GM19099 (cell line): ENCODE data around the gene CKAP2L.

Source experiments
- POLR2A ChIP-seq: IDR thresholded peaks from 3 replicates; pipeline ENCODE4 v1.6.1; 2011; ENCODE audit warnings: low read depth; ENCODE audit not compliant: insufficient read length; ENCODE audit errors: extremely low read depth

CKAP2L gene, protein sequence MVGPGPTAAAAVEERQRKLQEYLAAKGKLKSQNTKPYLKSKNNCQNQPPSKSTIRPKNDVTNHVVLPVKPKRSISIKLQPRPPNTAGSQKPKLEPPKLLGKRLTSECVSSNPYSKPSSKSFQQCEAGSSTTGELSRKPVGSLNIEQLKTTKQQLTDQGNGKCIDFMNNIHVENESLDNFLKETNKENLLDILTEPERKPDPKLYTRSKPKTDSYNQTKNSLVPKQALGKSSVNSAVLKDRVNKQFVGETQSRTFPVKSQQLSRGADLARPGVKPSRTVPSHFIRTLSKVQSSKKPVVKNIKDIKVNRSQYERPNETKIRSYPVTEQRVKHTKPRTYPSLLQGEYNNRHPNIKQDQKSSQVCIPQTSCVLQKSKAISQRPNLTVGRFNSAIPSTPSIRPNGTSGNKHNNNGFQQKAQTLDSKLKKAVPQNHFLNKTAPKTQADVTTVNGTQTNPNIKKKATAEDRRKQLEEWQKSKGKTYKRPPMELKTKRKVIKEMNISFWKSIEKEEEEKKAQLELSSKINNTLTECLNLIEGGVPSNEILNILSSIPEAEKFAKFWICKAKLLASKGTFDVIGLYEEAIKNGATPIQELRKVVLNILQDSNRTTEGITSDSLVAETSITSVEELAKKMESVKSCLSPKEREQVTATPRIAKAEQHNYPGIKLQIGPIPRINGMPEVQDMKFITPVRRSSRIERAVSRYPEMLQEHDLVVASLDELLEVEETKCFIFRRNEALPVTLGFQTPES

DNA sequence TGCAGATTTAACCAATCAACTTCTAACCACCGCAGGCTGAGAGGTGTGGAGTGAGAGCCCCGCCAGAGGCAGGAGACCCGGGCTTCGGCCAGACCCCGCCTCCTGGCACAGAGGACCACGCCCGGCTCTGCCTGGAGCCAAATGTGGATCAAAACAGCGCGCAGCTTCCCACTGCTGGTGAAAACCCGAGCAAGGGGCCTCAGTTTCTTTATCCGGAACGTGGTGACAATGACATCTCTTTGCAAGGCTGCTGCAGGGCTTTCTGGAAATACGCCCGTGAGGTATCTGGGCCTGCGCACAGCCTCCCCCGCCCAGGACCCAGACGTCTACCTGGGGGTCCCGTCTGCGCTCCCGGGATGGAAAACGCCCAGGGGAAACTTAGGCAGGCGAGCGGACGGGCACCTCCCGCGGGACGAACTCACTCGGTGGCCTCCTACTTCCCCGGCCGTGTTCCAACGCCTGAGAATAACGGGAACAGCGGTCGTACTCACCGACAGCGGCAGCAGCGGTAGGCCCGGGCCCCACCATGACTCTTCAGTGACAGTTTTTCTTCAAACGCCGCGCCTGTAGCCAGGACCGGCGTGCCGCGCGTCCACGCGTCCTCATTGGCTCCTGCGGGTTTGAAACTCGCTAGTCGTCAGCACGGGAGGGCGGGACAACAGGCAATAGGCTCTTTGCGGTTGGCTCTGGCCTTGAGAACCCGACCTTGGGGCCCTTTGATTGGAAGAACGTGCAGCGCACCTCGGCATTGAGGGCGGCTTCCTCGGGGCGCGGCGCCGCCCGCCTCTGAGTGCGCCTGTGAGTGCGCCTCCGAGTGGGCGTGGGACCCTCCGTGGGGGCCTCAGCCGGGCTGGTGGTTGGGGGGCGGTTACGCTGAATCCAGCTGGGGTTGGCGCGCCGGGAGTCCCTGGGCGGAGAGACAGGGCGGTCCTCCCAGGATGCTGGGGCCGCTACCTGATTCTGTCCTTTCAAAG is at the start of gene CKAP2L:
CKAP2L (minus strand) TSS at position 539 of the 974 bp plus-strand sequence; CDS start at position 528, 11 bp downstream.
- peak; percentile 44 for TF ChIP-seq POLR2A

DNA sequence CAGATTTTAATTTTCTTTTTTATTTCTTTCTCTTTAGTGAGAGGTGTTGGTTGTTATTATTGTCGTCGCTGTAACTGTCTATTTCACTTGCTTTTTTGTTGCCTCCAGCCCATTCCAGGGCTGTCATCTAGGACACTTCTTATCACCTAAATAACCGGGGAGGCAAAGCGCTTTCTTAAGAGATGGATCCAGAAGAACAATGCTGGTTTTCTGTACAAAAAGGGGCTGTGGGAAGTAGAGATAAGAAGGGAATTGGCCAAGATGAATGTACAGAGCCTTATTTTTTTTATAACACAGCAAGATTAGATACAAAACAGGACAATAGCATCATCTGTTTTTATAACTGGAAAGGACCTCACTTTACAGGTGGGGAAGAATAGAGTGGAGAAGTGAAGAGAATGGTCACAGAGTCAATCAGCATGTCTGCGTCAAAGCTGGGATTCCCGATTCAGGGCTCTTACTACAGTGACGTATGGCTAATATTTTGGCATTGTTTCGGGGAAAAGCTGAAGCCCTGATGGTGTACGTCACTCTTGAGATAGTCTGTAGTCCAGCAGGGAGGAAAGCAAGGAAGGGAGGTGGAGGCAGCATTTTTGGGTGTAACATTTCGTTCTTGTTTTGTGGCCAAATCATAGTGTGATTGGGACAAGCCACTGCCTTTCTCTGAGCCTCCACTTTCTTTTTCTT is 49.0 kb upstream of the CKAP2L start:
- no peak for TF ChIP-seq POLR2A

DNA sequence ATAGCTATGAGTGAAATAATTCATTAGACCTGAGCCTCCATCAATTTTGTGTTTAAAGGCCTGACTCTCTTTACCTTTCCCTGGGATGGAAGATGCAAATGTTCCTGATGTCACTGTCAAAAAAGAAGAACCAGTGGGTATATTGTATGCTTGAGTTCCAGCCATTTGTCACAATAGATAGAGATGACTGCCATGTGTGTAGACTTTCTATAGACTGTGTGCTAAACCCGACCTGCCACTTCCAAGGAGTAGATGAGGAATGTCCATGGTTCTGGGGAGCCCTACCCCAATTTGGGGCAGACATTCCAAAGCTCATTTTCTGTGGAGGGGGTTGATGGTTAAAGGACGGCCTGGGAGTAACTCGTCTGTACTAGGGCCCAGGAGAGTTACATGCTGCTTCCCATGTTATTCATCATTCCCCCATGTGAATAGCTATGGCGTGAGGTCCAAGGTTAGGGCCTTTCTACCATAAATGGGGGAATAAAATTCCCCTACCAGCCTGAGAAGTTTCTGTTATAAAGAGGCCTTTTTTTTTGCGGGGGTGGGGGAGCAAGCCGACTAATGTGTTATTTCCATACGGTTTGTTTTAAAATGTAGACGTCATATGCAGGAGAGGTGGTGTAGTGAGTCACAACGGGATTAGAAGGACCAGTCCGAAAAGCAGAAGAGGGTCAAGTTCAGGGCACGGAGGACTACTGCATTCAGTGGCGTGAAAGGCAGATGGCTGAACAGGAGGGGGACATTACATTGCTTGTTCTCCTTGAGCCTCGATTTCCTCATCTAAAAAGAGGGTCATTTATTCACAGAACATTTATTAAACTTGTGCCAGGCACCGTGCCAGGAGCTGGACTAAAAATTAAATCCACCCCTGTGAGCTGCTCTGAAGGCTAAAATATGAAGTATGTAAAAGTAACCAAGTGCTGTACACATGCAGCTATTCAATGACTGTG is 48.2 kb upstream of the CKAP2L start:
- TF ChIP-seq POLR2A = no peak

DNA sequence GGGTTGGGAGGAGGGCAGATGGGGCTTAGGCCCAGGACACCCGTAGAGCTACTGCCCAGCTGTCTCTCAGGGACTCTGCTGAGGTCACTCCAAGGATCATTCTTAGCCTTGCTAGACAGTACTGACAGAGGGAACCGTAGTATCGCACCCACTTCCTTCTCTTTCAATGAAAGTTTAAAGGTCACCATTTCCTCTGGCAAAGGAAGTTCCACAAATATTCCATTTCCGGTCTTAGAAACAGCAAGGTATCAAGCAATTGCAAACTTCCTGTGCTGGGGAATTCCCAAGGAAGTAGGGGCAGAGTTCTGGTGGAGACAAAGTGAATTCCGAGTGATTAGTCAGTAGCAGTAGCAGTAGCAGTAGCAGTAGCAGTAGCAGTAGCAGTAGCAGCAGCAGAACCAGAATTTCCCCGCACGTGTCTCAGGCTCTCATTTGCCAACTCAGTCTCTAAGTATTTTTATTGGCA is 47.5 kb upstream of the CKAP2L start:
- TF ChIP-seq POLR2A = peak; percentile 19

DNA sequence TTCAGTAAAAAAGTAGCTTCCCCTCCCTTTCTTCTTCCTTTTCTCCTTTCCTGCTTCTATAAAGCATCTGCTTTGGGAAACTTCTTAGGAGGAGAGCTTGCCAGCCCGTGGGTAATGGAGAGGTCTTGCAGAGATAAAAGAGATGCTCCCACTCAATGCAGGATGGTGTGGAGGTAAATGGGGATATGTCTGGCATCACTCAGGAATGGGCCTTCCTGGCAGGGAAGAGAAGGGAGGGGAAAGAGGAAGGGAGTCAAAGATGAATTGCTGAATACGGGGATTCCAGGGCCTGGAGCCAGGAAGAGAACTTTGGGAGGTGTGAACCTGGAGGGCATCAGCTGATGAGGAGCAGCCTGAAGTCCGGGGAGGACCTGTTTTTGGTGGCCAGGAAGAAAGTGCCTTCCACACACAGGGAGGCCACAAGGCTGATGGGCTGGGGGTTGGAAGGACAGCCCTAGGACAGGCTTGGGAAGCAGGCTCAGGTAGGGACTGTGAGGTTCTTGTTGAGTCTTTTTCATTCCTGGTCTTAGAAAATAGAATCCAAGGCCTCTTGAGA is 46.9 kb upstream of the CKAP2L start:
- no peak for TF ChIP-seq POLR2A

DNA sequence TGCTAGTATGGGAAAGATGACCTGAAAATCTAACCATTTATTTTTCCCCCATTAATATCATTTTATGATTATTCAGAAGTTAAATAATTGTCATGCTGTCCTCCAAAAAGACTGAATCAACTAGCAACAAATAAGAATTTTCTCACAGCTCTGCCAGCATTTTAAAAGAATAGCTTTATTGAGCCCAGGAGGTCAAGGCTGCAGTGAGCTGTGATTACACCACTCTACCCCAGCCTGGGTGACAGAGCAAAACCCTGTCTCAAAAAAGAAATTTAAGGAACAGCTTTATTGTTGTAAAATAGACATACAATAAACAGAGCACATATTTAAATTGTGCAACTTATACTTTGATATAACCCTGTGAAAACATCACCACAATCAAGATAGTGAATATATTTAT is 44.7 kb upstream of the CKAP2L start:
- no peak for TF ChIP-seq POLR2A

DNA sequence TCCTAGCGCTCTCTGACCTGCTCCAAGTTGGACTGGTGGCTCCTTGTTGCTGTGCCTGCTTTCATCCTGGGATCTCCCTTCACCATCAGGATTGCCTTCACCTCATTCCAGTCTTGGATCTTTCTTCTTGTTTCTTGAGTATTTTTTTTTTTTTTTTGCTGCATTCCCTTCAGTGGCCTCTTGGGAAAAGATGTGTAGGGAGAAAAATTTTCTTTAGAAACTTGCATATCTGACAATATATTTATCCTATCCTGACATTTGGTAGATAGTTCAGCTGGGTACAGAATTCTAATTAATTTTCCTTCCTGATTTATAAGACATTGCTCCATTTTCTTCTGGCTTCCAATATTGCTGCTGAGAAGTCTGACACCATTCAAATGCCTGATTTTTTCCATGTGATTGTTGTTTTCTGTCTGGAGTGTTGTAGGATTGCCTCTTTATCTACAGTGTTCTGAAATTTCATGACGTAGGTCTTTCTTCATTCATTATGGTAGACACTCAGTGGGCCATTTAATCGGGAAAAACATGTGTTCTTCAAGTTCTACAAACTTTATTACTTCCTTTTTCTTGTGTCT is 42.9 kb upstream of the CKAP2L start:
- no peak for TF ChIP-seq POLR2A

DNA sequence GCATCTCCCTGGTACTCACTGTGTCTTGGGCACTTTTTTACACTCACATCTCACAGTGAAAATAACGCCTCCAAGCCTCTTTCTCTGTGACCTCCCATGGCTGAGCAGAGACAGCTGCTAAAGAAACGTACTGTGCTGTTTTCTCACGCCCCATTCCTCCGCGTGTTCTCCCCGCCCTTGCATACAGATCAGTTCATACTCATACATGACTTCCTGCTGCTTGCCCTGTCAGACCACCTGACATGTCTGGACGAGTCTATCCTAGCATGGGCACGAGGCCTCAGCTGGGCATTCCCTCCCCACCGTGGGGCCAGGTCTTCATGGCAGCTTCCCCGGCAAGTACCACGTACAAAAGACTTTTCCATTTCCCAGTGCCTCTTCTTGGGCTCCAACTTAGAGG is 41.1 kb upstream of the CKAP2L start:
- TF ChIP-seq POLR2A = peak; percentile 32

DNA sequence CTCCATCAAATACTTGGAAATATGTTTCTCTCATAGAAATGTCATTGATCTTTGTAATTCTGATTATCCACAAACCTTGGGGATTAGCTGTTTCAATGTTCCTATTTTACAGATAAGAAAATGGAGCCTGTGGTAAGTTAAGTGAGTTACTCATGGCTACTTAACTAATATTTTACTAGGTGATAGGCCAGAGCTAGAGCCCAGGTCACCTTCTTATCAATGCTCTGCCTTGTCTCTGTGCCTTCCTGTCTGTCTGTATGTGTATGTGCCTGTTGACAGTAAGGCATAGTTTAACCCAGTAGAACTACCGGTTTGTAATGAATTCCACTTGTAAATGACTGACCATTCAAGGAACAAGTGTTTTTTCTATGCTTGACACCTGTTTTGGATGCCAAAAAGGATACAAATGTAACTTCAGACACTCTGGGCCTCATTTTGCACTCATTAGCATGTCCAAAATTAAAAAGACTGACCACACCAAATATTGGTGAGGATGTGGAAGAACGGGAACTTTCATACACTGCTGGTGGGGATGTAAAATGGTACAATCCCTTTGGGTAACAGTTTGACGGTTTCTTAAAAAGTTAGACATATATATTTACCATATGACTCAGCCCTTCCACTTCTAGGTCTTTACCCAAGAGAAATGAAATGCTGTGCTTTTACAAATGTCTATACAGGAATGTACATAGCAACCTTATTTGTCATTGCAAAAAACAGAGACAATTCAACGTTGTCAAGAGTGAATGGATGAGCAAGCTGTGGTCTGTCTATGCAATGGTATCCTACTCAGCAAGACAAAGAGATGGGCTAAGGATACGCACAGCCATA is 39.5 kb upstream of the CKAP2L start:
- TF ChIP-seq POLR2A = no peak

DNA sequence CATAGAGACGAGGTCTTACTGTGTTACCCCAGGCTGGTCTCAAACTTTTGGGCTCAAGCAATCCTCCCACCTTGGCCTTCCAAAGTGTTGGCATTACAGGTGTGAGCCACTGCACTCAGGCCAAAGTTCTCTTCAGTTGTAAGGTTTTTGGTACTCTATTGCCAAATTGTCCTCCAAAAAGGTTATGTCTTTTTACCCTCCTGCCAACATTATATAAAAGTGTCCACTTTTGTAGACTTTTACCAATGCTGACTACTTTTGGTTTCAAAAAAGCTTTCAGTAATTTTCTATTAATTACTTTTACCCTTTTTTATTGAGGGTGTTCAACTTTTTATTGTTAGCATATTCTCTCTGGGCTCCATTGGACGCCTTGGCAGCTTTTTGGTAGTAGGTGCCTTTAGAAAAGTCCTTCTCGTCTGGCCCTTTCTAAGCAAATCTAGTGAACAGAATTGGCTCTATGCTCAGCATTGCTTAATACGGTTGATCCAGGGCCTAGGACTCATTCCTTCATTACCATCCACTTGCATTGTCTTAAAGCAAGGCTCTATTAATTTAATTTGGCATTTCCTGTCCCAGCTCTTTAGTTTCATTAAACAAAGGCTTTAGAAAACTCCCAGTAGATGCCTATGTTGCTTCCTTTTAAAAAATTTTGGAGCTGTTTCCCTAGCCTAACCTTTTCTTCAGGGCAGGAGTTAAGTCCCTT is 36.6 kb upstream of the CKAP2L start:
- TF ChIP-seq POLR2A = no peak
